Measurements from ENCODE around the gene ZC3H13.

ZC3H13 gene

DNA sequence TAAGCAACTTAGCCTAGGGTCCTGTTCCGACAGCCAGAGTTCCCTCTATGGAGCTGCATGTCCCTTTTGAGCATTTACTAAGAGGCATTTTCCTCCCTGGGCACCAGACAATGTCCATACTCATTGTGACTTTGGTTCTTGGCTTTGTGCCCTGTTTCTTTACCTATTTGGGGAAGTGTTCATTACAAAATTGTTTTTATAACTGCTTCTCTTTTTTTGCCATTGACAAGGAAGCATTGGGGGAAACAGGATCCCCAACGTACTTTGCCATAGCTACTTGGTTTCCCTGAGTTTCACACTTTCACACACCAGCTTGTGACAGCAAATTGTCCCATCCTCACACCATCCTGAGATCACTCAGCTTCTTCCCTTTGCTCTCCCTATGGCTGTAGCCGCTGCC lies 119.9 kb downstream of the ZC3H13 start:
- TF ChIP-seq POLR2AphosphoS5 (IDR thresholded peaks at IDR 0.05; ENCODE audit: low read depth, low read length) (no peak), TAF1 (IDR thresholded peaks at IDR 0.05; ENCODE audit: borderline replicate concordance, low read depth, low read length) (no peak), POLR2A (IDR thresholded peaks at IDR 0.05; ENCODE audit: low read depth, low read length) (no peak)
- no peak for DNase-seq (ENCODE audit: insufficient read length)
- FAIRE-seq, result no peak

DNA sequence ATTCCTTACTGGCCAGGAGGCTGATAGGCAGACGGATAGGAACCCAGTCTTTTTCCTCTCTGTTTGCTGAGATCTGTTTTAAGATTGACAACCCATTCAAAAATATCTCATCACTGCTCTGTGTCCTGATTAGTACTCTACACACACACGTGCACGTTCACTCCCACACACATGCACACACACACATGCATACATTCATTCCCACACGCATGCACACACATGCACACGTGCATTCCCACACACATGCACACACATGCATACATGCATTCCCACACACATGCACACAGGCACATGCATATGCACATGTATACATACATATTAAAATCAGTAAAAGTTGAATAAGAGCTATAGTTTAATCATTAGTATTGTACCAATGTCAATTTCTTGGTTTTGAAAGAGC lies 120.4 kb downstream of the ZC3H13 start:
- TF ChIP-seq TAF1 (IDR thresholded peaks at IDR 0.05; ENCODE audit: borderline replicate concordance, low read depth, low read length), result no peak
- TF ChIP-seq POLR2A (IDR thresholded peaks at IDR 0.05; ENCODE audit: low read depth, low read length), result no peak
- no peak for TF ChIP-seq POLR2AphosphoS5 (IDR thresholded peaks at IDR 0.05; ENCODE audit: low read depth, low read length)
- no peak for DNase-seq (ENCODE audit: insufficient read length)
- FAIRE-seq, result no peak

DNA sequence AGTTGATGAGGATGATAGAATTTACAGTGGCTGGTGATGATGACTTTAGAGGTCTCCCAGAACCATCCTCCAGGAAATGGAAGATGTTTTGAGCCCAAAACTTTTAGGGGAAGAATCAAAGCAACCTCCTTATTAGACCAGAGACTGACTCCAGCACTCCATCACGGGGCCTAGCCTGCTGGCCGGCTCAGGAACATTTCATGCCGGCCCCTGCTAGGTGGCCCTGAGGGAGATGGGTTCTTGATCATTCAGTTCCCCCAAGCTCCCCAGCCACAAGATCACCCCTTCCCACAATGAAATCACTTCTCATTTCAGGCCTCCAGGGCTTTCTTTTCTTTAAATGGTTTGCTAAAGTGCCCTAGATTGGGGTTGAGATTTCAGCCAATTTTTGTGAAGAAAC lies 121.3 kb downstream of the ZC3H13 start:
- TF ChIP-seq TAF1 (IDR thresholded peaks at IDR 0.05; ENCODE audit: borderline replicate concordance, low read depth, low read length) (no peak), POLR2AphosphoS5 (IDR thresholded peaks at IDR 0.05; ENCODE audit: low read depth, low read length) (no peak), POLR2A (IDR thresholded peaks at IDR 0.05; ENCODE audit: low read depth, low read length) (no peak)
- FAIRE-seq, result no peak
- no peak for DNase-seq (ENCODE audit: insufficient read length)

DNA sequence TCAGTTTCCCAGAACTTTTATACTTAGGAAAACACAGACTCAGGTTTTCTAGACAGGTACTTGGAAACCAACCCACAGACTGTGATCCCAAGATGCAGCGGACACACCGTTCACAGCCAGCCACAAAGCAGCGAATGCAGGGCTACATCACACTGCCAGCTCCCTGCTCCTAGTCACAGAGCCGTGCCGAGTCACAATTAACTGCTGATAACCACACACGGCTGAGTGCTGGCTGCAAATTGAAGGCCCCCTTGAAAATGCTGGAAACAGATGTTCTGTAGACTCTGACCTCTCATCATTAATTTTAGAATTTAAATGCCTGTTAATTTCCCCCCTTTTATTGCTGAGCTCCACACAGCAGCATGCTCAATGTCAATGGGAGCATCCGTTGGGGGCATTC lies 122.4 kb downstream of the ZC3H13 start:
- FAIRE-seq (no peak), DNase-seq (ENCODE audit: insufficient read length) (no peak)
- no peak for TF ChIP-seq POLR2AphosphoS5 (IDR thresholded peaks at IDR 0.05; ENCODE audit: low read depth, low read length)
- TF ChIP-seq TAF1 (IDR thresholded peaks at IDR 0.05; ENCODE audit: borderline replicate concordance, low read depth, low read length), result no peak
- TF ChIP-seq POLR2A (IDR thresholded peaks at IDR 0.05; ENCODE audit: low read depth, low read length), result no peak

DNA sequence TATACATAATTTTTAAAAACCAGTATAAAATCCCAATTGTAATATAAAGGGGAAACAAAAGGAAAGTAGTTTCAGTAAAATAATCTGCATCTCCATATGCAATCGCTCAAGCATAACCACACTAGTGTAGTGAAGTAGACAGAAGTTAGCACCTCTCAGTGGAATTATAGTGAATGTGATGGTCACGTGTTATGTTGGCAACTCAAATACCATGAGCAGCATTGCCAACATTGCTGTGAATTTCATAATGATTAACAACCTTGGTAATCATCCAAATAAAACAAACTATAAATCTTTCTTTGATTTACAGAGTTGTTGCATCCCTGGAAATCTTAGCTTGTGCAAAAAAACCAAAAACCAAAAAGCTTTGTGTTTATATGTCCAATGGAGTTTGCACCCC lies 123.7 kb downstream of the ZC3H13 start:
- TF ChIP-seq POLR2A (IDR thresholded peaks at IDR 0.05; ENCODE audit: low read depth, low read length), result no peak
- no peak for TF ChIP-seq TAF1 (IDR thresholded peaks at IDR 0.05; ENCODE audit: borderline replicate concordance, low read depth, low read length)
- no peak for TF ChIP-seq POLR2AphosphoS5 (IDR thresholded peaks at IDR 0.05; ENCODE audit: low read depth, low read length)
- no peak for FAIRE-seq

DNA sequence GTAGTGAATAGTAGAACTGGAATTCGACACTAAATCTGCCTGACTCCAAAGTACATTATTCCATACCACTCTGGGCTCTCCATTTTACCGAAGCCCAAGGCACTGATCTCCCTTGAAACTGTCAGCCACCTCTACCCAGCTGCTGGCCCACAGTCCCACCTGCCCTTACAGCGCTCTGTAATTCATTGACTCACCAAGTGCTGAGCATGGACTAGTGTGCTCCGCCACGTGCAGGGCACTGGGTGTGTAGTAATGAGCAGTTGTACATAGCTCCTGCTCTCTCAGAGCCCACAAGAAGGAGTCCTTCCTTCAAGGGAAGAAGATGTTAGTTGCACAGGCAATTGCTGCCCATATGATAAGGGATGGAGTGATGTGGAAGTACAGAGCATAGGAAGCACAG lies 124.4 kb downstream of the ZC3H13 start:
- TF ChIP-seq TAF1 (IDR thresholded peaks at IDR 0.05; ENCODE audit: borderline replicate concordance, low read depth, low read length) (no peak), POLR2AphosphoS5 (IDR thresholded peaks at IDR 0.05; ENCODE audit: low read depth, low read length) (no peak), POLR2A (IDR thresholded peaks at IDR 0.05; ENCODE audit: low read depth, low read length) (no peak)
- DNase-seq (ENCODE audit: insufficient read length), result no peak
- no peak for FAIRE-seq

More for the DNA sequence above, 123.7 kb downstream of the ZC3H13 start:
- no peak for DNase-seq (ENCODE audit: insufficient read length)

DNA sequence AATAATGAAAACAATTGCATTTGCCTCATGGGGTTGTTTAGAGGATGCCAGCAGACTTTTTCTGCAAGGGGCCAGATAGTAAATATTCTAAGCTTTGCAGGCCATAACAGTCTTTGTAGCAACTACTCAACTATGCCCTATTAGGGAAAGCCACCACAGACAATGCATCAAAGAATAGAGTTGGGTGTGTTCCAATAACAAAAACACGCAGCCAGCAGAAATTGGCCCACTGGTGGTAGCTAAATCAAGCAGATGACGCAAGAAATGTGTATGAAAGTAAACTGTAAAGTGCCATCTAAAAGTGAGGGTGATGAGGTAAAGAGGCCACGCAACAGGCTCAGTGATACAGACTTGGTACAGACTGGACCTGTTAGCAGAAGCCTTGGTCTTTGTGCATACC lies 125.8 kb downstream of the ZC3H13 start:
- TF ChIP-seq POLR2AphosphoS5 (IDR thresholded peaks at IDR 0.05; ENCODE audit: low read depth, low read length), result no peak
- TF ChIP-seq POLR2A (IDR thresholded peaks at IDR 0.05; ENCODE audit: low read depth, low read length), result no peak
- DNase-seq (ENCODE audit: insufficient read length) (no peak), FAIRE-seq (no peak)

DNA sequence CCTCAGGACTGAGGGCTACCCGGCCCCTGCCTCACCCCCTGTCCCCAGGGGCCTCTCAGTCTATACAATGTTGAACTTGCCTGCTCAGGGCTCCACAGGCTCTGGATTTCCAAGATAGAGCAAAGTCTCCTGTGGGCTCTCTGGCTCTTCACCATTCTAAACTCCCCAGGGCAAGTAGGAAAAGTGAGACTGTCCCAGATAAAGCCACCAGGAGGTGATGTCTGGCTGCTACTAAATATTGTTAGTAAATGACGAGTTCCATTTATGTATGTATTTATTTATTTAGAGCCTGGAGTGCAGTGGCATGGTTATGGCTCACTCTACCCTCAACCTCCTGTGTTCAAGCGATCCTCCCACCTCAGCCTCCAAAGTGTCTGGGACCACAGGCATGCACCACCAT lies 127.4 kb downstream of the ZC3H13 start:
- TF ChIP-seq TAF1 (IDR thresholded peaks at IDR 0.05; ENCODE audit: borderline replicate concordance, low read depth, low read length), result no peak
- TF ChIP-seq POLR2AphosphoS5 (IDR thresholded peaks at IDR 0.05; ENCODE audit: low read depth, low read length), result no peak
- TF ChIP-seq POLR2A (IDR thresholded peaks at IDR 0.05; ENCODE audit: low read depth, low read length), result no peak
- no peak for DNase-seq (ENCODE audit: insufficient read length)
- FAIRE-seq, result no peak

DNA sequence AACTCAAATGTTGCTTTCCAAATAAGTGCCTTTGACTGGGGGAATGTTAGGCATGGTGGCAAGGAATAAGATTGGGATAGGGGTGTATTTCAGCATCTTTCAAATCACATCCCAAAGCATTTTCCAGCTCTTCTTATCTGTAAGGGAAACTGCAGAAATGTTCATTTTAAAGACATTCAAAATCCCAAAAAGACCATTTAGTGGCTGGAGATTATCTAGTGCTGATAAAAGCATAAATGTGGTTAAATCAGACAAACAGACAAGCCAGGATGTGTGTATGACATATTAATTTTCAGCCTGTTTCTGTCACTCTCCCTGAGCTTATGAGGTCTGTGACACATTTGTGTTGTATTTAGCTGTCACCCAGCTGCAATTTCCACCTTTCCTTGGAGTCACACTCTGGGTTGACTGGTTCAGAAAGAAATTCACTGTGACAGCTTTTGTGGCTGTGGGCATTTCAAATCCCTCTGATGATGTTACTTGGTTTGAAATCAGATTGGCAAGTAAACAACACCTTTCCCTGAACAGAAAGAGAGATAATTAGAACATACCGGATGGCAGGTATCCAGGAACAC lies 131.3 kb downstream of the ZC3H13 start:
- TF ChIP-seq POLR2AphosphoS5 (IDR thresholded peaks at IDR 0.05; ENCODE audit: low read depth, low read length) (no peak), POLR2A (IDR thresholded peaks at IDR 0.05; ENCODE audit: low read depth, low read length) (no peak), TAF1 (IDR thresholded peaks at IDR 0.05; ENCODE audit: borderline replicate concordance, low read depth, low read length) (no peak)
- DNase-seq (ENCODE audit: insufficient read length) (no peak), FAIRE-seq (no peak)

DNA sequence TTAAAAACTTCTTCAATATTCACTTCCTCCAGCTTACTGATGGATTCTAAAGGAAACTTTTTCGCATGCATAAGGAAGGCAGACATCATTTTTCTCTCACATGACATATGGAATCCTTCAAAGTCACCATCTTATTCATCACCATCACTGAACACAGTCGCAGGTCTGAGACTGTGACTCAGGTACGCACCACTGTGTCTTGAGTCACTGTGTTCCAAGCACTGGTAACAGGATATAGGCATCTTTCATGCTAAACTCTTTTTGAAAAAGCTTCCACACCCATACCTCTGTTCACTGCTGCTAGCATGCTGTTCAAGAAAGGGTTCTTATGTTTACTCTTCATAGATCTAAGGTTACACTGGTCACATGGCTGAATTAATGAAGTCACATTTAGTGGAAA lies 133.9 kb downstream of the ZC3H13 start:
- FAIRE-seq (no peak), DNase-seq (ENCODE audit: insufficient read length) (no peak)

DNA sequence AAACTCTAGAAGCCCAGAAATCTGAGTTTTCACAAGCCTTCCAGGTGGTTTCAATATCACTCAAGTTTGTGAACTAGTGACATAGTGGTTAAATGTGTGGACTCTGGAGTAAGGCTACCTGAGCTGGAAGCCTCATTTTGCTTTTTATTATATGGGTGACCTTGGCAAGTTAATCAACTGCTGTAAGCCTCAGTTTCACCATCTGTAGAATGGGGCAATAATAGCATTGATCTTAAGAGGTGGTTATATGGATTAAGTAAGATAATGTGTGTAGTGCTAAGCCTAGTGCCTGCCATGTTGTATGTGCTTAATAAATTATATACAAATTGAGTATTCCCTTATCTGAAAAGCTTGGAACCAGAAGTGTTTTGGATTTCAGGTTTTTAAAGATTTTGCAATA lies 135.5 kb downstream of the ZC3H13 start:
- no peak for DNase-seq (ENCODE audit: insufficient read length)
- TF ChIP-seq POLR2A (IDR thresholded peaks at IDR 0.05; ENCODE audit: low read depth, low read length), result no peak
- TF ChIP-seq TAF1 (IDR thresholded peaks at IDR 0.05; ENCODE audit: borderline replicate concordance, low read depth, low read length), result no peak
- TF ChIP-seq POLR2AphosphoS5 (IDR thresholded peaks at IDR 0.05; ENCODE audit: low read depth, low read length), result no peak
- no peak for FAIRE-seq

More for the DNA sequence above, 133.9 kb downstream of the ZC3H13 start:
- TF ChIP-seq TAF1 (IDR thresholded peaks at IDR 0.05; ENCODE audit: borderline replicate concordance, low read depth, low read length) (no peak), POLR2A (IDR thresholded peaks at IDR 0.05; ENCODE audit: low read depth, low read length) (no peak), POLR2AphosphoS5 (IDR thresholded peaks at IDR 0.05; ENCODE audit: low read depth, low read length) (no peak)

DNA sequence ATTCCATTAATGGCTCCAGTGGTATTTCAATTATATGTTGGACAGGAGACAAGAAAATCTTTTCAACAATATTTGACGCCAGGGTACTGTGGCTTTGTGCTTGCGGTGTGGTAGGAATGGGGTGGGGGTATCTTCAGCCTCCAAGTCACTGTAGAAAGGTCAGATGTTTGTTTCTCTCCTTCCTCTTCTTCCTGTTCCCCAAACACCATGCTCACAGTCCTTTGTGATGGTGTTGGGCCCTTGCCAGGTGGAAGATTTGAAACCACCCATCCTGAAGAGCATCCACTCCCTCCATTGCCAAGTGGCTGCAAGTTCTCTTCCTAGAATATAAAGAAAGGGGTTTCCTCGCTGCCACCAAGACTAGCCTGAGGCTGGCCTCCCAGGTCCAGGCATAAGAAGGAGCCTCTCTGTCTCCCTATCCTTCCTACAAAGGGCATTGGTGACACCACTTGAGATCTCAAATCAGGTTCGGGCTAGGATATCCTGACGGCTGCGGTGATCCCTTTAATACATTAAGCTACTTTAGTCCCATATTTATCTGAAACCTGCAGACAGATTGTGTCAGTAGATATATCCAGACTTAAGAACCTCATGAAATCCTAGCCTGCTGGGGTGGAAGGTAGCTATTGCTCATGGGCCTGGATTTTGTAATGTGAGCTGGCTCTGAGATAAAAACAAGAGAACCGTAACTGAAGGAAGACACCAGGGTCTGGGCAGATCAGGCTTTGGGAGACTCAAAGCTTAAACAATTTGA lies 136.7 kb downstream of the ZC3H13 start:
- DNase-seq (ENCODE audit: insufficient read length) (no peak), FAIRE-seq (no peak)
- TF ChIP-seq TAF1 (IDR thresholded peaks at IDR 0.05; ENCODE audit: borderline replicate concordance, low read depth, low read length) (no peak), POLR2AphosphoS5 (IDR thresholded peaks at IDR 0.05; ENCODE audit: low read depth, low read length) (no peak), POLR2A (IDR thresholded peaks at IDR 0.05; ENCODE audit: low read depth, low read length) (no peak)

Data from GM12892 (cell line).